ENCODE results near the gene PCNX3.

DNA sequence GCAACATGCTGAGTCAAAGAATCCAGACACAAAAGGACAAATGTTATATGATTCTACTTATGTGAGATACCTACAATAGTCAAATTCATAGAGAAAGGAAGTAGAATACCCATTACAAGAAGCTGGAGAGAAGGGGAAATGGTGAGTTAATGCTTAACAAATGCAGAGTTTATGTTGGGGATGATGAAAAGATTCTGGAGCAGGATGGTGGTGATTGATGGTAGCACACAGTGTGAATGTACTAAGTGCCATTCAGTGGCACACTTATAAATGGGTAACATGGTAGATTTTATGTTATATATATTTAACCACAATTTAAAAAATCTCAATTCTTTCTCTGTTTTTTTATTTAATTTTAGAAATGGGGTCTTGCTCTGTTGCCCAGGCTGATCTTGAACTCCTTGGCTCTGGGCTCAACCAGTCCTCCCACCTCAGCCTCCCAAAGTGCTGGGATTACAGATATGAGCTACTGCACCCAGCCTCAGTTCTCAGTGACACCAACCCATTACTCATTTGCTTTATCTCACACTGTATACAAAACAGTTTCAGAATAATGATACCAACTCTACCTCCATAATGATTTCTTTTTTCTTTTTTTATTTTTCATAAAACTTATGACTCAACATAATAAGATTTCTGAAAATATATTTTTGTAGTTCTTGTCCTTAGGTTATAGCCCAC lies 56.7 kb downstream of the PCNX3 start:
- TF ChIP-seq, protein P1, sequence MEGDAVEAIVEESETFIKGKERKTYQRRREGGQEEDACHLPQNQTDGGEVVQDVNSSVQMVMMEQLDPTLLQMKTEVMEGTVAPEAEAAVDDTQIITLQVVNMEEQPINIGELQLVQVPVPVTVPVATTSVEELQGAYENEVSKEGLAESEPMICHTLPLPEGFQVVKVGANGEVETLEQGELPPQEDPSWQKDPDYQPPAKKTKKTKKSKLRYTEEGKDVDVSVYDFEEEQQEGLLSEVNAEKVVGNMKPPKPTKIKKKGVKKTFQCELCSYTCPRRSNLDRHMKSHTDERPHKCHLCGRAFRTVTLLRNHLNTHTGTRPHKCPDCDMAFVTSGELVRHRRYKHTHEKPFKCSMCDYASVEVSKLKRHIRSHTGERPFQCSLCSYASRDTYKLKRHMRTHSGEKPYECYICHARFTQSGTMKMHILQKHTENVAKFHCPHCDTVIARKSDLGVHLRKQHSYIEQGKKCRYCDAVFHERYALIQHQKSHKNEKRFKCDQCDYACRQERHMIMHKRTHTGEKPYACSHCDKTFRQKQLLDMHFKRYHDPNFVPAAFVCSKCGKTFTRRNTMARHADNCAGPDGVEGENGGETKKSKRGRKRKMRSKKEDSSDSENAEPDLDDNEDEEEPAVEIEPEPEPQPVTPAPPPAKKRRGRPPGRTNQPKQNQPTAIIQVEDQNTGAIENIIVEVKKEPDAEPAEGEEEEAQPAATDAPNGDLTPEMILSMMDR (IDR thresholded peaks at IDR 0.05): no peak
- TF ChIP-seq POLR2AphosphoS5 (IDR thresholded peaks at IDR 0.05): no peak
